Prostate gland (tissue), 2 donors: Measurements from ENCODE around the gene NUDT7. TPM values are rescaled to one million over a fixed set of nuclear protein-coding genes. Genes with fewer than 3 reads are reported as not detected.

ENCODE experiments used
- DNase-seq: peaks from one replicate; pipeline ENCODE4 v3.0.0-alpha.2; 2019; ENCODE audit warnings: low spot score
- H3K27ac ChIP-seq, 2 donors: fragments of 200-600 bp; sonication (generic); 2 replicates each; pipeline ENCODE4 v1.5.1; 2017 to 2019
- H3K27me3 ChIP-seq: fragments of 200-600 bp; sonication (generic); replicated peaks from 2 replicates; pipeline ENCODE4 v1.5.1; 2019; ENCODE audit not compliant: insufficient read depth
- H3K36me3 ChIP-seq, 2 donors: fragments of 200-600 bp; sonication (generic); 1 replicate in 1 of 2; 2 replicates in 1 of 2; pipeline versions ENCODE4 v1.5.1 to v1.8.1; 2017 to 2019
- H3K4me1 ChIP-seq: fragments of 200-600 bp; sonication (generic); replicated peaks from 2 replicates; pipeline ENCODE4 v1.5.1; 2019
- H3K4me3 ChIP-seq, 2 donors: fragments of 200-600 bp; sonication (generic); 2 replicates each; pipeline ENCODE4 v1.5.1; 2017 to 2019
- H3K9me3 ChIP-seq: fragments of 200-600 bp; sonication (generic); 2 replicates; pipeline ENCODE4 v1.5.1; 2017
- POLR2A ChIP-seq: fragments of 450-650 bp; IDR thresholded peaks from one replicate; pipeline ENCODE4 v1.6.1; 2016; ENCODE audit warnings: antibody characterized with exemption, mild to moderate bottlenecking
- POLR2AphosphoS5 ChIP-seq: sonication (generic); formaldehyde crosslinking; IDR thresholded peaks from one replicate; pipeline ENCODE4 v1.6.1; 2017; ENCODE audit warnings: antibody characterized with exemption
- WGBS: methylation state at CpG from one replicate; pipeline ENCODE4 v1.1.5; 2018; 5-methylcytosine and 5-hydroxymethylcytosine counted together
- intact Hi-C: fragments of 100-400 bp; cut with DNase I; formaldehyde crosslinking; loops from one replicate; pipeline ENCODE4 v1.14.2; 2022
- total RNA-seq, 2 donors: library from RNA; depleted of rRNA; stranded (reverse); fragments of >200 nt; gene quantifications; one replicate each; pipeline ENCODE4 v1.1.0, GENCODE V29; 2016
- TF ChIP-seq, protein P1 (sequence below), 4 experiments: fragments of 200-600 bp in 2 of 4; fragments of 450-650 bp in 2 of 4; sonication (generic) in 2 of 4; IDR thresholded peaks; 1 replicate in 3 of 4; 2 replicates in 1 of 4; pipeline ENCODE4 v1.5.1; 2016 to 2019; ENCODE audit warnings: antibody characterized with exemption in 4 of 4, mild to moderate bottlenecking in 2 of 4, moderate library complexity in 2 of 4

Gene NUDT7
- total RNA-seq, 2 donors from 2014 or later: 18.7 to 20.0 TPM

DNA sequence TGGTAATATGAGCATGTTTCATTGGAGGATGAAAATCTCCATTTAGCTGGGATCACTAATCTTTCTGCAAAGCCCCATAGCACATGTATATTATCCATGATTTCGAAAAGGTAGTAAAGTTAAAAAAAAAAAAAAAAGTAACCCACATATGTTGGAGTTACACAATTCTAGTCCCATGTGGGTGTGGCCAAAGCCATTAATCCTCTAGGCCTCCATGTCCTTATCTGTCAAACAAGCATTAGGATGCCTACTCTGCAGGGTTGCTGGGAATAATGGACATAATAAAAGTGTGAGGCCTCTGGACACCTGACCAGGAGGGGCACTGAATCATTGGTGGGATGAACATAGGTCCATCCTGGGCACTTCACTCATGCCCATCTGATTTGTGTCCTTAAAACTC, 36.9 kb downstream of the NUDT7 start:
- Histone ChIP-seq H3K4me3 (no peak overlapping the region), H3K36me3 (no peaks in the 10 kb centered on the region), H3K4me1 (no peaks in the 10 kb centered on the region), H3K27ac (no peak overlapping the region), H3K27me3 (no peaks in the 10 kb centered on the region), H3K9me3 (no peaks in the 10 kb centered on the region)
- WGBS: 93% methylated on average over 1 of the region's 1 CpG
- no peak for DNase-seq
- intact Hi-C loops: no loop called here
- no peak for TF ChIP-seq POLR2AphosphoS5
- TF ChIP-seq, protein P1, sequence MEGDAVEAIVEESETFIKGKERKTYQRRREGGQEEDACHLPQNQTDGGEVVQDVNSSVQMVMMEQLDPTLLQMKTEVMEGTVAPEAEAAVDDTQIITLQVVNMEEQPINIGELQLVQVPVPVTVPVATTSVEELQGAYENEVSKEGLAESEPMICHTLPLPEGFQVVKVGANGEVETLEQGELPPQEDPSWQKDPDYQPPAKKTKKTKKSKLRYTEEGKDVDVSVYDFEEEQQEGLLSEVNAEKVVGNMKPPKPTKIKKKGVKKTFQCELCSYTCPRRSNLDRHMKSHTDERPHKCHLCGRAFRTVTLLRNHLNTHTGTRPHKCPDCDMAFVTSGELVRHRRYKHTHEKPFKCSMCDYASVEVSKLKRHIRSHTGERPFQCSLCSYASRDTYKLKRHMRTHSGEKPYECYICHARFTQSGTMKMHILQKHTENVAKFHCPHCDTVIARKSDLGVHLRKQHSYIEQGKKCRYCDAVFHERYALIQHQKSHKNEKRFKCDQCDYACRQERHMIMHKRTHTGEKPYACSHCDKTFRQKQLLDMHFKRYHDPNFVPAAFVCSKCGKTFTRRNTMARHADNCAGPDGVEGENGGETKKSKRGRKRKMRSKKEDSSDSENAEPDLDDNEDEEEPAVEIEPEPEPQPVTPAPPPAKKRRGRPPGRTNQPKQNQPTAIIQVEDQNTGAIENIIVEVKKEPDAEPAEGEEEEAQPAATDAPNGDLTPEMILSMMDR (IDR thresholded peaks at IDR 0.05): no peak
- no peak for TF ChIP-seq POLR2A

DNA sequence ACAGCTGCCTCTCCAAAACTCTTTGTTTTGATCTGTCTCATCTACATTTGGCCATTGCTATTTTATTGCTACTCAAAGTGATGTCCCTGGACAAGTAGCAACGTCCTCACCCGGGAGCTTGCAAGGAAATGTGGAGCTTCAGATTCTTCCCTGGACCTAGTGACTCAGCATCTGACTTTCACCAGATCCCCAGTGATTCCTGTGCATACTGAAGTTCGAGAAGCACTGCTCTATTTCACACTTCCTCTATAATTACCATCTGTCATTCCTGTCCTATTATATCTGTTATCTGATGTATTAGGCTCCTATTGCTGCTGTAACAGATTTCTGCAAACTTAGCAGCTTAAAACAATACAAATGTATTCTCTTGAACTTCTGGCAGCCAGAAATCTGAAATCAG, 37.5 kb downstream of the NUDT7 start:
- no peak overlapping the region for H3K4me3 ChIP-seq
- TF ChIP-seq POLR2A: no peak
- TF ChIP-seq, protein P1 (IDR thresholded peaks at IDR 0.05): no peak
- TF ChIP-seq POLR2AphosphoS5: no peak
- WGBS: 52% methylated on average over 3 of the region's 3 CpGs
- H3K9me3 ChIP-seq: no peaks in the 10 kb centered on the region
- no peaks in the 10 kb centered on the region for H3K27me3 ChIP-seq
- intact Hi-C loops: no loop called here
- H3K36me3 ChIP-seq: no peaks in the 10 kb centered on the region
- no peaks in the 10 kb centered on the region for H3K4me1 ChIP-seq
- no peak for DNase-seq
- H3K27ac ChIP-seq: no peak overlapping the region

DNA sequence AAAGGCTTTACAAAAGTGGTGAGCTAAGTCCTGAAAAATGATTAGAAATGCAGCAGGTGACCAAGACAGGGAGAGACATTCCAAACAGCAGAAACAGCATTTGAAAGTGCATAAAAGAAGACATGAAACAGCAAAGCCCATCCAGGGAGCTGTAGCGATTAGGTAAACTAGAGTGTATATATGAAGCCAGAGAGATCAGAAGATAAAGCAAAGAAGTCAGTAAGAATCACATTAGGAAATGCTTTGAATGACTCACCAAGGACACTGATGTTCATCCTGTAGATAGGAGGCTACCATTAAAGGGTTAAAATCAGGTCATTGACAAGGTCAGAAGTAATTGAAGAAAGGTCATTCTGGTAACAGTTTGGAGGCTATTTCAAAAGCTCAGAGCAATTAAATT, 38.5 kb downstream of the NUDT7 start:
- no peak for DNase-seq
- H3K27ac ChIP-seq: no peak overlapping the region
- H3K4me3 ChIP-seq: no peak overlapping the region
- WGBS: 19% methylated on average over 1 of the region's 1 CpG
- TF ChIP-seq POLR2A: no peak
- TF ChIP-seq POLR2AphosphoS5: no peak
- TF ChIP-seq, protein P1 (IDR thresholded peaks at IDR 0.05): no peak
- intact Hi-C loops: no loop called here
- H3K27me3 ChIP-seq: no peaks in the 10 kb centered on the region
- no peaks in the 10 kb centered on the region for H3K36me3 ChIP-seq
- no peaks in the 10 kb centered on the region for H3K9me3 ChIP-seq
- H3K4me1 ChIP-seq: no peaks in the 10 kb centered on the region

DNA sequence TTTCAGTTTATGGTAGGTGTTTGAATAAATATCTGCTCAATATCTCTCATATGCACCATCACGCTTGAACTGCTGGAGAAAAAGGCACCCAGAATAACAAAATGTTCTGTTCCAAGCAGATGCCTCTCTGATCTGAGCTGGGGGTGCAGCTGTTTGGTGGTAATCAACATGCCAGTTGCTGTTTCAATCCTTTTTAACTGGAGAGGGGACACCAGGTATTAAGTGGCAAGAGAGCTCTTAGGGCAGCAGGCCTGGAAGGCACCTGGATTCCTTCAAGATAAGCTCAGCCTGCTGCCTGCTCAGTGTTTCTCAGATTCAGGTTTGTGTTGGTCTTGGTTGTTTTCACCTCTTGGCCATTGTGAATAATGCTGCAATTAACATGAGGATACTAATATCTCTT, 38.9 kb downstream of the NUDT7 start:
- no peak for DNase-seq
- H3K9me3 ChIP-seq: no peaks in the 10 kb centered on the region
- no peaks in the 10 kb centered on the region for H3K4me1 ChIP-seq
- TF ChIP-seq, protein P1 (IDR thresholded peaks at IDR 0.05): no peak
- no peak for TF ChIP-seq POLR2AphosphoS5
- TF ChIP-seq POLR2A: no peak
- no peak overlapping the region for H3K27ac ChIP-seq
- H3K36me3 ChIP-seq: no peaks in the 10 kb centered on the region
- intact Hi-C loops: no loop called here
- WGBS: 70% methylated on average over 1 of the region's 1 CpG
- H3K4me3 ChIP-seq: no peak overlapping the region
- H3K27me3 ChIP-seq: no peaks in the 10 kb centered on the region

DNA sequence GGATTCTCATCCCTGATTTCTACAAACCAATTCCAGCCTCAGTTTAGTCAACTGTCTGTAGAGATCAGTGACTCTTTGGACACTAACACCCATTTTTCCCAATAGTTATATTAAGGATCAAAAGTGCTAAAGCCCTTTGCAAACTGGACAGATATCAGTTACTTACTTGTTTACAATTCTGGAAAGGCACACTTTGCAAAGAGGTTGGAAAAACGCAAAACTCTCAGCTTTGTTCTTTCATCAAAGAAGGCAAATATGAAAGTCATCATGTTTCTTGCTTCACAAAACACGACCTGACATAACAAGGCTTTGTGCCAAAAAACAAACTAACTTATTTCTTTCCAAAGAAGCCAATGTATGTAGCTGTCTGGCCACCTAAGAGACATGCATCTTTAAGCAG, 39.9 kb downstream of the NUDT7 start:
- intact Hi-C loops: no loop called here
- Histone ChIP-seq H3K36me3 (no peaks in the 10 kb centered on the region), H3K27ac (no peak overlapping the region), H3K4me3 (no peak overlapping the region), H3K9me3 (no peaks in the 10 kb centered on the region), H3K4me1 (no peaks in the 10 kb centered on the region), H3K27me3 (no peaks in the 10 kb centered on the region)
- 21% methylated on average over 2 of the region's 2 CpGs for WGBS
- no peak for DNase-seq
- TF ChIP-seq POLR2AphosphoS5: no peak
- no peak for TF ChIP-seq POLR2A
- TF ChIP-seq, protein P1 (IDR thresholded peaks at IDR 0.05): no peak
